Activated naive CD4-positive, alpha-beta T cell treated with anti-CD3 and anti-CD28 coated beads for 36 hours (primary cell): ENCODE data around the gene MLLT10. TPM values are rescaled to one million over a fixed set of nuclear protein-coding genes. Genes with fewer than 3 reads are reported as not detected.

Source experiments
- CTCF ChIA-PET: fragments of 350-600 bp; sonication (Branson Sonifier 250); formaldehyde crosslinking; loops from one replicate; lab custom pipeline; 2021; ENCODE audit warnings: antibody characterized with exemption; lab: Charles Lee
- DNase-seq: peaks from one replicate; pipeline ENCODE4 v3.0.0-alpha.2; 2020
- H3K27ac Mint-ChIP-seq: one replicate; pipeline ENCODE4 v1.8.0; 2021; ENCODE audit warnings: mild to moderate bottlenecking, mixed read lengths
- H3K27me3 Mint-ChIP-seq: one replicate; pipeline ENCODE4 v1.8.0; 2021; ENCODE audit warnings: low read depth, mixed read lengths
- H3K36me3 Mint-ChIP-seq: one replicate; pipeline ENCODE4 v1.8.0; 2021; ENCODE audit warnings: low read depth, mixed read lengths
- H3K4me1 Mint-ChIP-seq: one replicate; pipeline ENCODE4 v1.8.0; 2021; ENCODE audit warnings: low read depth, mixed read lengths
- H3K4me3 Mint-ChIP-seq: one replicate; pipeline ENCODE4 v1.8.0; 2021; ENCODE audit warnings: mild to moderate bottlenecking, moderate library complexity, mixed read lengths
- H3K9me3 Mint-ChIP-seq: one replicate; pipeline ENCODE4 v1.8.0; 2021; ENCODE audit warnings: mixed read lengths
- intact Hi-C: fragments of 100-400 bp; cut with micrococcal nuclease; formaldehyde crosslinking; loops from one replicate; pipeline ENCODE4 v1.15.1; 2023
- total RNA-seq, 2 experiments: library from RNA; stranded (reverse); gene quantifications; one replicate each; pipeline ENCODE4 v1.2.3, GENCODE V29; 2021

Gene MLLT10
- total RNA-seq, 2 experiments from 2014 or later = 23.0 to 23.7 TPM

DNA sequence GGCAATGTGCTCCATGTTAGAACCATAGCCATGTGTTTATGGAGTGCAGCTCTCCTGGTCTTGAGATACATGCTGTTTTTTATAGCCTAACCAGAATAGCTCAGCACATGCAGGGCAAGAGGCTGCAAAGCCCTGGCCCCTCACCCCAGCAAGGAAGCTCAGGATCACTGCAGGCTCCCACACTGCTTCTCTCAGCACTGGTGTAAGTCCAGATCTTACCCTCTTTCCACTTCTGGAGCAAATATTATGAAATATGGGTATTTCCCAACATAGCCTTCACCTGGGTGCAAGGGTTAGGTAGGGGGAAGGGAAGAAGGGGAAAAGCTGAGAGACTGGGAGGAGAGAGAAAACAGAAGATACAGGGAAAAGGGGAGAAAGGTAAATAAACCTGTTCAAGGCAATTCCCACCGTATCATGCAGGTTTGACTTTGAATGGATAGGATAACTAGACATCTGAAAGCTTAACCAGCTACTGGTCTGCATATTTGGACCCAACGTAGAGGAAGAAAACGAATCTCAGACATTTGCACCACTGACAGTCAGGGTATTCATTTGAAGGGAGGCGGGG lies 28.2 kb upstream of the MLLT10 start:
- H3K36me3 Mint-ChIP-seq = no peaks in the 10 kb centered on the region
- H3K9me3 Mint-ChIP-seq = no peaks in the 10 kb centered on the region
- no peak overlapping the region for H3K27ac Mint-ChIP-seq
- no peak overlapping the region for H3K4me3 Mint-ChIP-seq
- CTCF ChIA-PET = no interaction called here
- DNase-seq = no peak
- peaks cover 16% of the 10 kb centered on the region for H3K27me3 Mint-ChIP-seq
- H3K4me1 Mint-ChIP-seq = no peaks in the 10 kb centered on the region
- intact Hi-C loops = no loop called here

DNA sequence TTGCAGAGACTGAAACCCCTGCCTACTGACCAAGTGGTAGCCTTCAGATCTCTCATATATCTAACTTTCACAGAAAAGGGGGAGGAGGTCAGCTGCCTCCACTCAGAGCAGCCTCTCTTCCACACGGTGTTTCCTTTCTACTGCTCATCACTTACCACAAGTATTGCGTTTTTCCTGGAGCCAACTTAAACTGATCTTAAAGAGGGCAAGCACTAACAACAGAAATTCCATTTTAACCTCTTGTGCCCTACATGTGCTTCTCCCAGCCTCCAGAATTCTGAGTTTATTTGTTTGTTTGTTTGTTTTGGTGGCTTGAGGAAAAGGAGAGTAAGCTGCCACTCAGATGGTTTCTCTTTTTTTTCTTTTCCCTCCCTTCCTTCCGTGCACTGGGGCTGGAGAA lies 27.7 kb upstream of the MLLT10 start:
- CTCF ChIA-PET = no interaction called here
- intact Hi-C loops = no loop called here

DNA sequence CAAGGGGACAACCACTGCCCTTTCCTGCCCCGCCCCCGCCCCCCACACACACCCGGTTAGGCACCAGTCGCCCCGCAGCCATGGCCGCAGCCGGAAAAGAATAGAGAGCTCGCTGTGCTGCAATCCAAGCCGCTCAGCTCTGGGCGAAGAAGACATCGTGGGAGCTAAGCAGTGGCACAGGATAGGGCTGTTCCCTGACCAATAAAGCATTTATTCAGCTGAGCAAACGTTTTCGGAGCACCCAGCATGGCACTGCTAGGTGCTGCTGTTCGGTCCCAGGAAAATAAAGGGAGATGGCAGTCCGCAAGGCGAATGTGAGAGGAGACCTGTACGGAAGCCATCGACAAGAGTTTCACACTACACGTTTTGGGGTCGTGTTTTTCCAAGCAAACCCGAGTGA lies 26.9 kb upstream of the MLLT10 start:
- Mint-ChIP-seq H3K4me1 (no peaks in the 10 kb centered on the region), H3K9me3 (no peaks in the 10 kb centered on the region), H3K27me3 (peaks cover 21% of the 10 kb centered on the region), H3K4me3 (no peak overlapping the region), H3K27ac (no peak overlapping the region), H3K36me3 (no peaks in the 10 kb centered on the region)
- CTCF ChIA-PET = no interaction called here
- DNase-seq = no peak
- intact Hi-C loops = no loop called here

More for the DNA sequence above, 27.7 kb upstream of the MLLT10 start:
- no peak overlapping the region for H3K27ac Mint-ChIP-seq
- H3K4me1 Mint-ChIP-seq = no peaks in the 10 kb centered on the region
- H3K27me3 Mint-ChIP-seq = peaks cover 15% of the 10 kb centered on the region
- no peaks in the 10 kb centered on the region for H3K9me3 Mint-ChIP-seq
- H3K4me3 Mint-ChIP-seq = no peak overlapping the region
- H3K36me3 Mint-ChIP-seq = no peaks in the 10 kb centered on the region
- no peak for DNase-seq

DNA sequence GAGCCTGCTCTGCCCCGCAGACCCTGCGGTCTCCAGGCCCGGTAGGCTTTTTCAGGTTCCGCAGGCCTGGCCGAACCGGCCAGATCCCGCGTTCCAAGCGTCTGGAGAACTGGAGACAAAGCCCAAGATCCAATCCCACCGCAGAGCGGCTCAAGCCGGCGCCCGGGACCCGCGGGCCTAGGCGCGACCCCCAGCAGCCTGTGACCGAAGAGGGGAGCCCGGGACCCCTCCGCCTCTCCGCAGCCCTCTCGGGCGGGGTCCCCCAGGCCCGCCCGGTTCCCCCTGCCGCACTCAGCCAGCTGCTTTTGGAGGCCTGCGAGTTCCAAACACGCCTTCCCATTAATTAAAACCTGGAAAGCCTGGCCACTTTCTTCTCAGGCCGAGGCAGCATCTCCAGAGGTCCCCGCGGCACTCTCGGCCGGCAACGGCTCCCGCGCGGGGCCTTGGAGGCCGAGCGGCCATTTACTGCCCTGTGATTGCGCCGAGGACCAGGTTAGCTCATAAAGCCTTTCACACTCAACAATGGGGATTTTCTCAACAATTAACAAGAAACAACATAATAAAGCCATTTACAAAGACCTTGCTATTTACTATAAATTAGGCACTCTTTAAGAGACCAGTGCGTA lies 25.2 kb upstream of the MLLT10 start:
- DNase-seq = no peak
- no peak overlapping the region for H3K27ac Mint-ChIP-seq
- CTCF ChIA-PET = interaction anchor here (0.6 kb wide), 1 partner anchor 352 kb away, joined by 3 read pairs; no protein-coding TSS in a partner anchor
- peaks cover 28% of the 10 kb centered on the region for H3K27me3 Mint-ChIP-seq
- intact Hi-C loops = no loop called here
- no peaks in the 10 kb centered on the region for H3K36me3 Mint-ChIP-seq
- no peaks in the 10 kb centered on the region for H3K9me3 Mint-ChIP-seq
- no peaks in the 10 kb centered on the region for H3K4me1 Mint-ChIP-seq
- H3K4me3 Mint-ChIP-seq = no peak overlapping the region

DNA sequence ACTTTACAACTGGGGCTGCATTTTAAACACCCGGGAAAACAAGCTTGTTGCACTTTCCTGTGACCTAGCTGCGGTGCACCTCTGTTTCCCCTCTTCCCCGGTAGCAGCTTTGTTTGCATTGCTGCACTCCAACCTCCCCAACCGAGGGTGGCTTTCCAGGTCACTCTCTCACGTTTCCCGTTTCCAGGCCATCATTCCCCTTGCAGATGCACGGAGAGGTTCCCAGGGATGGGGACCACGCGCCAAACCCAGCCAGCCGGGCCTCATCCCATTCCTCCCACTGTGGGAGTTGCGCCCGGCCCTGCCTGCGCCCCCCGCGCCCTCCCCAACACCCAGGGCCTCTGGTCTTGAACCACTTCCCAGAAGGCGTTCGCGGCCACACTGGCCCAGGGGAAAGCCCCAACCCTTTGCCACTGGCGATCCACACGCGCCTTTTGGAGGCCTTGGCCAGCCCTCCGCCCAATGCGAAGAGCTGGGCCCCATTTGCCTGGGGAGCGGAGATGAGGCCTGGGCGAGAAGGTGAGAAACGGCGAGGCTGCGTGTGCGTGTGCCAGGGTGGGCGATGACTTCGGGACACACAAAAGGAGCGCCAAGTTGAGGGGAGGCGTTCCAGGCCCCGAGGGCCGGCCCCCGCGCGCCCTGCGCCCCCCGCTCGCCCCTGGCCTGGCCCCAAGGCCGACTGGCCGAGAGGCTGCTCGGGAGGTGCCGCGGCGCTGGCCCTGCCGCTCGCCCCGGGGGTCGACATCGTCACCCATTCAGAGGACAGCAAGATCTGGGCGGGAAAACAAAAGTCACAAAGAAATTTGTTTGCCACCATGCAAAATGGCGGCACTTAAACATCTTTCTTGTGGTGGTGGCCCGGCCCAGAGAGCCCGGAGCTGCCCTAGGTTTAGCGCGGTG lies 24.4 kb upstream of the MLLT10 start:
- Mint-ChIP-seq H3K27ac (no peak overlapping the region), H3K9me3 (no peaks in the 10 kb centered on the region), H3K4me1 (no peaks in the 10 kb centered on the region), H3K4me3 (no peak overlapping the region), H3K27me3 (peaks cover 31% of the 10 kb centered on the region), H3K36me3 (no peaks in the 10 kb centered on the region)
- CTCF ChIA-PET = no interaction called here
- no peak for DNase-seq
- intact Hi-C loops = no loop called here

DNA sequence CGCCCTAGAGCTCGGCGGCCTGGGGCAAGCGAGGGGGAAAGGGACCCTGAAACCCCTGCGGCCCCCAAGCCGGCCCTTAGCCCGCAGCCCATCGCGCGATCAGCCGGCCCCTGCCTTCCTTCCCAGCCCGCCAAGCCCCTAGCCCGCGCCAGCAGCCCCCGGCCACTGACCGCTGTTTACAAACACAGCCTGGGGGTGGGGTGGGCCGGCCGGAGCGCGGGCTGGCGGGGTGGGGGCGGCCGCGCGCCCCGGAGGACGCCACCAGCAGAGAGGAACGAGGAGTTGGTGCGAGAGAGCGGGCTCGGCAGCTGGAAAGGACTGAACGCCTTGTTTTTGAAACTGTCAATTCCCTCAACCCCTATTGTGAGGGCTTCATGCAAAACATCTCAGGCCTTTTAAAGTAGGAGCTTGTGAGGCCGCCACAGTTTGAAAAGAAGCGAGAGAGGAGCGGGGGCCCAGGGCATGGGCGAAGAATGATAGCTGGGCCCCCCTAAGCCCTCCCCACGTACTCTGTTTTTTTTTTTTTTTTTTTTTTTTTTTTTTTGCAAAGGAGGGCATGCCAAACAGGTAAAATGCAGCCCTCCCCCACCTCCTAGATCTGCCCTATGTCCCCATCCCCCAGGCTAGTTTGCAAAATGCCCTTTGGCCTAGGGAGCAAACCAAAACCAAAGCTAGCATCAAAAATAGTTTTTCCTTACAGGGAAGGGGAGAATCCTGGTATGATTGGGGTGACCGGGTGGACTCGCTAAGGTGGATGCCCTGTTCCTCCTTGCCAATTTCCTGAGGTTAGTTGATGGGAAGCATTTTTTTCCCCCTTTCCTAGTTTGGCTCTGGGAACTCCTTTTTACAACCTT lies 23.6 kb upstream of the MLLT10 start:
- no peak overlapping the region for H3K27ac Mint-ChIP-seq
- H3K9me3 Mint-ChIP-seq = no peaks in the 10 kb centered on the region
- no peaks in the 10 kb centered on the region for H3K36me3 Mint-ChIP-seq
- CTCF ChIA-PET = interaction anchor here (0.6 kb wide), 1 partner anchor 14 kb away, joined by 3 read pairs; no protein-coding TSS in a partner anchor
- no peaks in the 10 kb centered on the region for H3K4me1 Mint-ChIP-seq
- peaks cover 40% of the 10 kb centered on the region for H3K27me3 Mint-ChIP-seq
- no peak for DNase-seq
- H3K4me3 Mint-ChIP-seq = no peak overlapping the region
- intact Hi-C loops = no loop called here

DNA sequence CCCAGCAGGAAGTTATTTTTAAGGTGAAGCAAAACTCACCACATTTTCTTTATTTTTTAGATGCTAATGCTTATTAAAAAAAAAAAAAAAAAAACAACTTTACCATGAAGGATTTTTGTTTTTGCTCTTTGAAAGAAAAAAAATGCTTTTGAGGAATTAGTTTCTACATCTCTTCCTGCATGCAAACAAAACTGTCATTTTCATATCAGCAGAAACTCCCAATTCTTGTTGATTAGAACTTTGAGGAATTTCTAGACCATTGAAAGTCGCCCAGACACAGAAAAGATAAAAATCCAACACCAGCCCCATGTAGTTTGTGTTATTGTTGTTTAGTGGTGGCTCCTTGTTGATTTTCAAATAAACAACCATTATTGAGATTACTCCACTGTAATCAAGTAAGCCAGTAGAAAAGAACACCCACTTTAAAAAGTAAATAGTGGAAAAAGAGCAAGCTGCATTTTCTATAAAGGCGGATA lies 22.9 kb upstream of the MLLT10 start:
- Mint-ChIP-seq H3K27ac (no peak overlapping the region), H3K4me3 (no peak overlapping the region), H3K36me3 (no peaks in the 10 kb centered on the region), H3K9me3 (no peaks in the 10 kb centered on the region), H3K27me3 (peaks cover 43% of the 10 kb centered on the region), H3K4me1 (peaks cover 3% of the 10 kb centered on the region)
- intact Hi-C loops = no loop called here
- DNase-seq = no peak
- CTCF ChIA-PET = interaction anchor here (0.6 kb wide), 1 partner anchor 15 kb away, joined by 3 read pairs; no protein-coding TSS in a partner anchor

DNA sequence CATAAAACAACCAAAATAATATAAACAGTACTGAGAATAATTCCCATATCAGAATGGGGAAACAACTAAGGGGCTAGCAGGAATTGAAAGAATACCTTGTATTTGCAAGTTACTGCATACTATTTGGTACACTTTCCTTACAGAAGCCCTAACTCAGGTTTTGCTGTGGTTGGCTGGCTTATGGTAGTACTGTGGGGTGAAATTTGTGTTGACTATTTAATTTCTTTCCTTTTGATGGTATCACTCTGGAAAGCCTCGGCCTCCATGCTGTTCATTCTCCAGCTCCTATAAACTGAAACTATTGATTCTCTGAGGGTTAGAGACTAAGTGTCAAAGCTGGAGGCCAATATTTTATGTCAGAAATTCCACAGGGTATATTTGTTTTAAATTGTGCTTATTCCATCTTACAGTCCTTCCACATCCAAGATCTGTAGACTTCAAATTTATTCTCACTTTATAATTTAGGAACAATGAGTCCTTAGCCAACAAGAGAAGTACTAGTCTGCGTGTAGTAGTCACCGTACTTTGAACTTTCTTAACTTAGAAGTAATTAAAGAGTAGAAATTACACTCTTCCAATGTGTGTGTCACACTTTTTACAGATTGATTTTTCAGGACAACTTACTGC lies 22.0 kb upstream of the MLLT10 start:
- Mint-ChIP-seq H3K27me3 (peaks cover 42% of the 10 kb centered on the region), H3K36me3 (no peaks in the 10 kb centered on the region), H3K27ac (no peak overlapping the region), H3K4me1 (peaks cover 6% of the 10 kb centered on the region), H3K4me3 (no peak overlapping the region), H3K9me3 (no peaks in the 10 kb centered on the region)
- CTCF ChIA-PET = no interaction called here
- DNase-seq = no peak
- intact Hi-C loops = no loop called here

DNA sequence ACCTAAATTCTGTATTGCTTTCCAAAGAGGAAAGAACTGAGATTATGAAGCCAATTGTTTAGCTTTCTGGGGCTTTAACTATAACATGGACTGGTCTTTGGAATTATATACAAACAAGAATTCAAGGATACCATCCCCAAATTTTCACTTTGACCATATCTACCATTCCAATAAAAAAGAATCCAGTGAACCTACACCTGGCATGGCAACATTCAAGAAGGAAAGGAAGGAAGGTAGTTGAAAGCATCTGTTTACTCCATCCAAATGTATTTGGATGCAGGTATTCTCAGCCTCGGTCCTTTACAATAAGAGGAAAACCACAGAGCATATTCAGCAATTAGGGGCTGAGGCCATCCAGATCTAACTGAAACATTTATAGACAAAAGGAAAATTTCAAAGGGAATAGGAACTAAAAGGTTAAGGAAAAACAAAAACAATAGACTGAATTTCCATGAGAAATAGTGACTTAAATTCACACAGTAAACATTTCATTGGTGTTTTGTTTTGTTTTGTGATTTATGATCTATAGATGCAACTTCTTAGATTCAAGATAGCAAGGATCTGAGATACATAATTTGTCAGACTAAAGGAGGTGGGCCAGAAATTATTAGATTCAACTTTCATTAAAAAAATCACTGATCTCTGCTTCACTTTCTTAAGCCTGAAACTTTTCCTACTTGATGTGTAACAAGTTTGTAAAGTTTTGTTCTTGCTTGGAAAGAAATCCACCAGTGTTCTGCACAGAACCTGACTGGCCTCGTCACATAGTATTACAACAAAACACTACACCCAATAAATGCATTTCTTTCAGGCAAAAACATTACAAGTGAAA lies 21.2 kb upstream of the MLLT10 start:
- CTCF ChIA-PET = no interaction called here
- DNase-seq = no peak
- intact Hi-C loops = no loop called here
- H3K9me3 Mint-ChIP-seq = no peaks in the 10 kb centered on the region
- no peak overlapping the region for H3K27ac Mint-ChIP-seq
- peaks cover 10% of the 10 kb centered on the region for H3K4me1 Mint-ChIP-seq
- H3K36me3 Mint-ChIP-seq = no peaks in the 10 kb centered on the region
- no peak overlapping the region for H3K4me3 Mint-ChIP-seq
- peaks cover 47% of the 10 kb centered on the region for H3K27me3 Mint-ChIP-seq

DNA sequence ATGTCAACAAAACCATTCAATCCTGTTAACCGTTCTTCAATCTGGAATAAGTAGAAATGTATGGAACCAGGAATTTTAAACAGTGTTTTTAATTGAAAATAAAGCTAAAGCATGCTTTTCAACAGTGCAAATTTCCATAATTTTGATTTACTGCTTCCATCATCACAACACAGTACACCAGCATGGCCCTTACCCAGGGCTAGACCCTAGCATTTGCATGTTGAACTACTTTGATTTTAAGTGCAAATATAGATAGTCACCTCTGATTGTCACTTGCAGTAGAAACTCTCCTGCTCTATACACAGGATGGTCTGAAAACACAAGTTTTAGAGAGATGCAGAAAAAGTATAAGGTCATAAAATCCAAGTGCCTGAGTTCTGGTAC lies 20.6 kb upstream of the MLLT10 start:
- no peak for DNase-seq
- intact Hi-C loops = no loop called here
- H3K27ac Mint-ChIP-seq = no peak overlapping the region
- no peaks in the 10 kb centered on the region for H3K36me3 Mint-ChIP-seq
- no peaks in the 10 kb centered on the region for H3K9me3 Mint-ChIP-seq
- CTCF ChIA-PET = no interaction called here
- H3K4me3 Mint-ChIP-seq = no peak overlapping the region
- H3K4me1 Mint-ChIP-seq = peaks cover 16% of the 10 kb centered on the region
- H3K27me3 Mint-ChIP-seq = peaks cover 53% of the 10 kb centered on the region

DNA sequence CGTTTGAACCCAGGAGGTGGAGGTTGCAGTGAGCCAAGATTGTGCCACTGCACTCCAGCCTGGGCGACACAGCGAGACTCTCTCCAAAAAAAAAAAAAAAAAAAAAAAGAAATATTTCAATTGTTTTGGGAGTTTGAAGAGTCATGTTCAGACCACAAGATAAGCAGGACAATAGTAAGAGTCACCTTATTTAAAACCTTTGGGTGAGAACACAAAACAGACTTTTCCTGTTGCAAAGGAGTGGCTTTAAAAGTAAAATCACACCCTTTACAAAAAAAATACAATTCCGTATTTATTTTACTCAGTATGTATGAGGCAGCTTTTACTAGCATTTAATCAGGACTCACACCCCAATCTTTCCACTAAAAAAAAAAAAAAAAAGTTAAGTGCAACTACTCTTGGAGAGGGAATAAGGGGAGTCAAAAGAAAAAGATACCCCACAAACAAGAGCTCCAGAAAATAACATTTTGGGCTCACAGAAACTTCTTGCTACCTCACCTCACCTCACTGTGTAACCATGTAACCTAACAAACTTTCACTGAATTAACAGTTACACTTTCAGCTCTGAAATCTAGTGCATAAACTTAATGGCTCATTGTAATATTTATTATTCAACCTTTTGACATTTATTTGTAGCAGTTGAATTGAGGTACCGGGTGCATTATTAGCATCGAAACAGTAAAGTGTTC lies 19.8 kb upstream of the MLLT10 start:
- CTCF ChIA-PET = no interaction called here
- Mint-ChIP-seq H3K4me3 (no peak overlapping the region), H3K4me1 (peaks cover 24% of the 10 kb centered on the region), H3K36me3 (no peaks in the 10 kb centered on the region), H3K27me3 (peaks cover 61% of the 10 kb centered on the region), H3K9me3 (no peaks in the 10 kb centered on the region), H3K27ac (no peak overlapping the region)
- DNase-seq = no peak
- intact Hi-C loops = no loop called here
